Measurements from ENCODE around the gene SSUH2. TPM values are rescaled to one million over a fixed set of nuclear protein-coding genes. Genes with fewer than 3 reads are reported as not detected.
"Not testable (repeated sequence)": the region's sequence is repeated elsewhere in the genome, so short reads cannot be mapped to it uniquely, and the experiment has no call there.

SSUH2 gene
- total RNA-seq, 2 donors from 2014 or later = 1.3 TPM; not detected in 1

DNA sequence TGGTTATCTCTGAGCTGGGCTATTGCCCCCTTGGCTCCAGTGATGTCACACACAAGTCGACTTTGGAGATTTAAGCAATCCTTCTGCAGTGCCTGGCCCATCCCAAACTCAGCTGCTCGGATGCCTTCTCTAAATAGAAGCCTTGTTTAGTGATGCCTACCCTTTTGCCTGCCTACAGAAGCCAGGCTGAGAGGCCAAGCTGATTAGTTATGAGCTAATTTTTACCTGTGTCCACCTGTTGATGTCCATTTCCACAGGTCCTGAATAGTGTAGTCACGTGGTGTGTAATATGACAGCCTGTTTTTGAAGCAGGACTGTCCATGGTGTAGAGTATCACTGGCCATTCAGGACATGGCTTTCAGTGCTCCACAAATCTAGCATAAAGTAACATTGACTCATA lies 45.5 kb downstream of the SSUH2 start:
- peaks cover 8% of the 10 kb centered on the region for H3K27me3 Mint-ChIP-seq
- H3K27ac Mint-ChIP-seq = no peak overlapping the region
- no peaks in the 10 kb centered on the region for H3K36me3 Mint-ChIP-seq (ENCODE audit: low read depth)
- no peak overlapping the region for H3K4me3 Mint-ChIP-seq
- H3K9me3 Mint-ChIP-seq = no peaks in the 10 kb centered on the region
- ATAC-seq (replicated peaks) = no peak
- H3K4me1 Mint-ChIP-seq = no peaks in the 10 kb centered on the region

DNA sequence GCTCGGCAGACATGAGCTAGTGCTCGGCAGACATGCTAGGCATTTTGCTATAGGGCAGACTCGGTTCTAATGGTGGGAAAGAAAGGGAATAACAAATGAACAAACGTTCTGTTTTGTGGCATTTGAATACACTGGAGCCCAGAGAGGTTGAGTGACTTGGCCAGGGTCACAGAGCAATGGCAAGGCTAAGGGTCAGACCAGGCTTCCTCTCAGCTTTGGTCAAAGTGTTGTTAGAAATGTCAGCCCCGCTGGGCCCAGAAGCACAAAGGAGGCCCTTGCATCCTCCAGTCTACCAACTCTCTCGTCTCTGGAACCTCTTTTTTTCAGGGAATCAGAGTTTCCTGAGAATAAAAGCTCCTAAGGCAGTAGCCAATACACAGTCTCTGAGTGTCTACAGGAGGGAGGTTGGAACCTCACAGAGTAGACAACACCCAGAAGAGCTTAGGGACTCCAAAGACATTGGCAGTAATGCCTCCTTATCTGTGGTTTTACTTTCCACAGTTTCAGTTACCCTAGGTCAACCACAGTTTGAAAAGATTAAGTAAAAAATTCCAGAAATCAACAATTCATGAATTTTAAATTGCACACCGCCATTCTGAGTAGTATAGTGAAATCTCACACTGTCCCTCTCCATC lies 47.3 kb downstream of the SSUH2 start:
- no peak overlapping the region for H3K4me3 Mint-ChIP-seq

DNA sequence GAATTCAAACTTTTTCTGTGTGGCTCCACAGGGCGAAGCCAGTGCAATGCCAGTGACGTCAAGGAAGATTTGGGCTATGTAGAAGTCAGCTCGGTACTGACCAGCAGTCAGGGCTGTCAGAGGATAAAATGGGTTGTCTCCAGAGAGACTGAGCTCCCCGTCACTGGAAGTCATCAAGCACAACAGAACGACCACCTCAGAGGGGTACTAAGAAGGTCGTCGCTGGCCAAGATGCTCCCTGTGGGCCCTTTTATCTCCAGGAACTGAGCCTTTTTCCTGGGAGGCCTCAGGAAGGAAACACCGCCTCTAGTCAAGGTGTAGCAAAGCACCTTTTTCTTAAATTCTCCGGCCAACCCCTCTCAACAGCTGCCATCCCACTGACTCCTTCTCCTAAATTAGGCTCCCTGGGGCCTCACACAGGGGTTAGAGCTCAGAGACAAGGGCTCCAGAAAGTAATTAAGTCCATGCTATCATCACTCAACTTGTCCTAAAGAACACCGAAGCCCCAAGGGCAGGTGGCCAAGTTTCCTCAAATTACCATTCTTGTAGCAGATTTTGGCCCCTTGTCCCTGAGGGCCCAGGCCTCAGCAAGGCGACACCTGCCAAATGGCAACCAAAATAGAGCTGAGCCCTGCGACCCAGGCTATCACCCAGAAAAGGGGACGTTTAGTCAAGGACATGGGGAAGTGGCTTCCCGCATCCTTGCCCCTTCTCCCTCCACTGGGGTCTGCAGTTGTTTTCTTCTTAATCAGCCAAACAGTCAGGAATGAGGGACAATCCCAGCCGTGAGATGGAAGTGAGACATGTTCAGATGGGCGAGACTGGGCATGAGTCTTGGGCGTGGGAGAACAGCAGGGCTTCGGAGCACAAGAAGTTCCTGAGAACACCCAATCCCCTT lies 48.0 kb downstream of the SSUH2 start:
- no peaks in the 10 kb centered on the region for H3K36me3 Mint-ChIP-seq (ENCODE audit: low read depth)
- no peak for ATAC-seq (replicated peaks)
- no peaks in the 10 kb centered on the region for H3K9me3 Mint-ChIP-seq
- H3K4me3 Mint-ChIP-seq = no peak overlapping the region
- no peak overlapping the region for H3K27ac Mint-ChIP-seq
- no peaks in the 10 kb centered on the region for H3K4me1 Mint-ChIP-seq
- peaks cover 8% of the 10 kb centered on the region for H3K27me3 Mint-ChIP-seq

More for the DNA sequence above, 47.3 kb downstream of the SSUH2 start:
- Mint-ChIP-seq H3K9me3 (no peaks in the 10 kb centered on the region), H3K4me1 (no peaks in the 10 kb centered on the region), H3K36me3 (ENCODE audit: low read depth) (no peaks in the 10 kb centered on the region), H3K27me3 (peaks cover 8% of the 10 kb centered on the region), H3K27ac (no peak overlapping the region)
- no peak for ATAC-seq (replicated peaks)

DNA sequence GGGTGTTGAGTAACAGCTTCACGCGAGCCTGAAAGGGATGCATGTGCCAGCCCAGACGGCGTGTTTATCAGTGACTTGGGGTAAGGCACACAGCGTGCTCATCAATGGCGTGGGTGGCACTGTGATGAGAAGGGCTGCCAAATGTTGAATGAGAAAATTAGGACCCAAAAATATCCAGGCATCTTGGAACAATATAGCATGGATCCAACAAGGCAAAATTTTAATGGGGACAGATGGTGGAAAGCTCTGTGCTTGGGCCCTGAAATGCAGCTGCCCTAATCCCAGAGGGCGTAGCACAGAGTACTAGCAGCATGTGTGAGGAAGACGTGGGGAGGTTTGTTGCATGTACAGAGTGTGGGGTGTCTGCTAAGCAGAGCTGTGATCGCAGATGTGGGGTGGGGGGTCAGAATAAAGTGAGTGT lies 48.9 kb downstream of the SSUH2 start:
- H3K36me3 Mint-ChIP-seq (ENCODE audit: low read depth) = no peaks in the 10 kb centered on the region
- H3K4me1 Mint-ChIP-seq = no peaks in the 10 kb centered on the region
- no peak overlapping the region for H3K4me3 Mint-ChIP-seq
- peaks cover 12% of the 10 kb centered on the region for H3K27me3 Mint-ChIP-seq
- no peak overlapping the region for H3K27ac Mint-ChIP-seq
- ATAC-seq (replicated peaks) = no peak
- no peaks in the 10 kb centered on the region for H3K9me3 Mint-ChIP-seq

DNA sequence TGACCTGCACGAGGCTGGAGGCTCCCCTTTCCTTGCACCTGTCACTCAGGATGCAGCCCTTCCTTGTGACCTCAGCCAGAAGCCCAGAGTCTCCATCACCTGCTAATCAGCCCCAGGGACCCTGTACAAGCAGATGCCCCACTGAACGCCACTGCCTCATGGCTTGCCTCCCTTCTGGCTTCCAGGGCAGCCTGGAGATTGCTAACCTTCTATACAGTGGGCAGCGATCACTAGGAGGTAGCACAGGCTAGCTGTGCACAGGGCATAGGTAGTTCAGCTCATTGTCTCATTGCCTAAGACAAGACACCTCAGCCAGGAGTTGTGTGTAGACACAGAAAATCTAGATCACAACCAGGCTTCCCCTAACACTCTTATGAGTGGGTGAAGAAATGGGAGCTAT lies 49.3 kb downstream of the SSUH2 start:
- ATAC-seq (replicated peaks) = no peak
- H3K9me3 Mint-ChIP-seq = no peaks in the 10 kb centered on the region

DNA sequence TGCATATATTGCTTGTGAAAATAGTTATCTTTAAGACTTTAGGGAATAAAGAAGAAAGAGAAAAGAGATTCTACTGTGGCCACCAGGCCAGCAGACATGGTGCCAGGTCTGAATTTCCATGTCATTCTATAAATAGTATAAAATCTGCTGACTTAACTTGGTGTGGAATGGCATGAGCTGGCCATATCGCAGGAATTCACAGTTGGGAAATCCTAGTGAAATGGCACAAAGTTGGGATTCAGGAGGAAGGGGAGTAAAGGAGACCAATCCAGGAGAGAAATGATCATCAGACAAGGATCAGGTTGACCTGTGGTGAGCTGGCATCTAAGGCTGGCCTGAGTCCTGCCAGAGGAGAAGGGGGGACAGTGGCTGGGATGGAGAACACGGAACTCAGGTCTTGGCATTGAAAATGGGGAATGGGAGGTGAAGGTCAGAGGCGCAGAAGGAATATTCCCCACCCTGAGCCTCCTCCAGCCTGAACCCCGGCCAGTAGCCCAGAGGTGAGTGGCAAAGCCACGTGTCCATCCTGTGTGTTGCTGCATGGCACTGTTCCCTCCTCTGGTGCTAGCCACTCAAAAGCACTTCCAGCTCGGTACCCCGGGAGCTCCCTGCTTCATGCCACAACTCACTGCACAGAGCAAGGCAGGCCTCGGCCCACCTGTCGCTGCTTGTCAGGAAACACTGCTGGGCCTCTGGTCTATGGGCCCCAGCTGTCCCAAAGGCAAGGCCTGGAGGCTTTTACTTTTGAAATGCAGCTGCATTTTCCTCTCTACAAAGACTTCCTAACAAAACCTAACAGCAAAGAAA lies 51.4 kb downstream of the SSUH2 start:
- no peak for ATAC-seq (replicated peaks)
- H3K4me1 Mint-ChIP-seq = no peaks in the 10 kb centered on the region

More for the DNA sequence above, 49.3 kb downstream of the SSUH2 start:
- Mint-ChIP-seq H3K36me3 (ENCODE audit: low read depth) (no peaks in the 10 kb centered on the region), H3K4me3 (no peak overlapping the region), H3K4me1 (no peaks in the 10 kb centered on the region), H3K27me3 (peaks cover 12% of the 10 kb centered on the region), H3K27ac (no peak overlapping the region)

DNA sequence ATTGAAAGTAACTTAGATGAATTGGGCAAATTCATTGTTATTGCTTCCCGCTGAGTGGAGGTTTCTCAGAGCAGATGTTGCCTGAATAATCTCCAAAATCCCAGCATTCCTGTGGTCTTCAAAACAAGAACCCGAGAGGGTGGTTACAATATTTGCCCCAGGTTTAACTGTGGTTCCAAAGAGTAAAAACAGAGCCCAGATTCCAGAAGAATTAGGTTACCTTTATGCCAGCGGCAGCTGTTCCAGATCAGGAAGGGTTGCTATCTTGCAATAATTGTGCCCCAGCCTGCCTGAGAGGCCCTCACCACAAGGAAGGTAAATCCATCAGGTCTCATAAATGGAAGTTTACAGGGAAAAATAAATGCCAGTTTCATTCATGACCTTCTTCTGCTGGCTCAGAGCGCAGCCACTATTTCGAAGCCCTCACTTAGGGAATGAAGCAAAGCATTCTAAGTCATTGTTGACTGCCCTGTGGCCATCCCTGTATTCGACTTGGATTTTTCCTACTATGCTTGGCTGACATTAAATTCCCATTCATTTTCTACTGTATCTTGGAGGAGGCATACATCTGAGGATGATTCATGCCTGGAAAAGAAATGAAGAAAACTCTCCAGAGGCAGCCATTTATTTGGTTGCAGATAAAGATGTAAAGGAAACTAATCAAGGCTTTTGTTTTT lies 54.6 kb downstream of the SSUH2 start:
- Mint-ChIP-seq H3K4me3 (no peak overlapping the region), H3K9me3 (no peaks in the 10 kb centered on the region), H3K27me3 (peaks cover 6% of the 10 kb centered on the region), H3K27ac (no peak overlapping the region), H3K36me3 (ENCODE audit: low read depth) (no peaks in the 10 kb centered on the region), H3K4me1 (no peaks in the 10 kb centered on the region)
- no peak for ATAC-seq (replicated peaks)

More for the DNA sequence above, 51.4 kb downstream of the SSUH2 start:
- H3K9me3 Mint-ChIP-seq = no peaks in the 10 kb centered on the region
- H3K27ac Mint-ChIP-seq = no peak overlapping the region
- no peaks in the 10 kb centered on the region for H3K36me3 Mint-ChIP-seq (ENCODE audit: low read depth)
- H3K27me3 Mint-ChIP-seq = peaks cover 12% of the 10 kb centered on the region
- no peak overlapping the region for H3K4me3 Mint-ChIP-seq

DNA sequence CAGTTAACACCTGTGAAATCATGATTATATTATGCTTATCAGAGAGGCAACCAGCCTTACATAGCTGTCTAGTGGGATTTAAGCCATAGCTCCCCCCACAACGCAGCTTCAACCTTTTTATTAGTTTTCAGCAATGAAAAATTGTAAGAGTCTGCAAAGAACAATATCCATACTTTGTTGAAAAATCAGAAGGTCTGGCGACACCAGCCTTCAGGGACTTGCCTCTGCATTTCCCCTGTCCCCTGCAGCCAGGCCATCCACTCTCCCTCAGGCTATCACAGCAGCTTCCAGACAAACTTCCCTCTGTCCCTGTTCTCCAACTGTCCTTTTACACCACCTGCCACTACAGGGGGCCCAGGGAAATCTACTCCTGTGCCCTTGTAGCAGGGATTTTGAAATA lies 59.9 kb downstream of the SSUH2 start:
- Mint-ChIP-seq H3K27me3 (peaks cover 3% of the 10 kb centered on the region), H3K27ac (no peak overlapping the region), H3K36me3 (ENCODE audit: low read depth) (no peaks in the 10 kb centered on the region), H3K4me3 (no peak overlapping the region), H3K9me3 (no peaks in the 10 kb centered on the region), H3K4me1 (no peaks in the 10 kb centered on the region)
- no peak for ATAC-seq (replicated peaks)

DNA sequence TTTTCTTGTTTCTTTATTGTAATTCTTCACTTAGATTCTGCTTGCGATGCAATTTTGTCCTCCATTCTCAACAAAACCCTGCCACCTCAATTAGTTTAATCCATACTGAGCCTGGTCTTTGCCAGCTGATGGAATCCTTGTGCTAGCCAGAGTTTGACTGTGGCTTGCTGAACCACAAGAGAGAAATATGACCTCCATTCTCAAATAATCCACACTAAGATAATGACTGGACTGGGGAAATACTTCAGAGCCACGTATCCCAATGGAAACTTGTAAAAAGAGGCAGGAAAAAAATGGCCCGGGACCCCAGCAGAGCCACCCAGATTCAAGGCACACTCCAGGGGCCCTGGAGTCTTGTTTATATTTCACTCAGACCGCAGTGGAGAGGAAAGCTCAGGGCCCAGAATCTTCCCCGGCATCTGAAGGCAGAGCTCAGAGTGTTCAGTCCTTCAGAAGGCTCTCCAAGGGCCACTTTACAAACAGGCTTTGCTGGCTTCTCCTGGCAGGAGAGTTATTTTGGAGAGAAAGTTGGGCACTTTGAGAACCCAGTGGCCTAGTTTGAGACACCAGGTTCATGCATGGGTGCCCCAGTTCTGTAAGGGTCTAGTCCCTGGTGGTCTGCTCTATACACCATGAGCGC lies 62.7 kb downstream of the SSUH2 start:
- no peak overlapping the region for H3K27ac Mint-ChIP-seq
- no peaks in the 10 kb centered on the region for H3K9me3 Mint-ChIP-seq
- H3K4me1 Mint-ChIP-seq = no peaks in the 10 kb centered on the region
- H3K27me3 Mint-ChIP-seq = peaks cover 3% of the 10 kb centered on the region
- H3K4me3 Mint-ChIP-seq = no peak overlapping the region
- ATAC-seq (replicated peaks) = no peak
- no peaks in the 10 kb centered on the region for H3K36me3 Mint-ChIP-seq (ENCODE audit: low read depth)

DNA sequence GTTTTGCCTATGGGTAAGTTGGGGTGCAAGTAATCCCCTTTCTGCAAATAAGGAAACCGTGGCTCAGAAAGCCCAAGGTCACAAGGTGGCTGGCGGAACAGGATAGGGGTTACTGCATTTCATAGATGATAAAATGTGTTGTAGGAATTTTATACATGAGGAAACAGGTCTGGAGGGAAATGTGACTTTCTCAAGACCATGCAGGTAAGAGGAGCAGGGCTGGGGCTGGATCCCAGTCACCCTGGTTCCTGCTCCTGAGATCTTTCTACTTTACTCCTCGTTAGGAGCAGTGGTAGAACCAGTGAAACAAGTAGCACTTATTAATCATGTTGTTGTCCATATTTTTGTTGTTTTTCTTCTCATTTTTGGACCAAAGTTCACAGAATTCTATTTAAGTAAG lies 63.2 kb downstream of the SSUH2 start:
- no peaks in the 10 kb centered on the region for H3K4me1 Mint-ChIP-seq
- H3K9me3 Mint-ChIP-seq = no peaks in the 10 kb centered on the region
- H3K27me3 Mint-ChIP-seq = peaks cover 3% of the 10 kb centered on the region
- no peaks in the 10 kb centered on the region for H3K36me3 Mint-ChIP-seq (ENCODE audit: low read depth)
- ATAC-seq (replicated peaks) = no peak
- no peak overlapping the region for H3K27ac Mint-ChIP-seq
- H3K4me3 Mint-ChIP-seq = no peak overlapping the region

DNA sequence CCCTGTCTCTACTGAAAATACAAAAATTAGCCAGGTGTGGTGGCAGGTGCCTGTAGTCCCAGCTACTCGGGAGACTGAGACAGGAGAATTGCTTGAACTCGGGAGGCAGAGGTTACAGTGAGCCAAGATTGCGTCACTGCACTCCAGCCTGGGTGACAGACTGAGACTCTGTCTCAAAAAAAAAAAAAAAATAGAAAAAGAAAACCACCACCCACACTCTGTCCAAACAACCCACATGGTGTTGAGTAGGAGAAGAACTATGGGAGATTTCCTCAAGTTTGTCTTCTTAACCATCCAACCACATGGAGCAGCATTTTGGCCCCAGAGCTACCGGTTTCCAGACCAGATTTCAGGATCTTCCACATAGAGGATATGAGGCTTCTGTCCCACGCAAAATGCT lies 64.2 kb downstream of the SSUH2 start:
- not testable (repeated sequence) for H3K27me3 Mint-ChIP-seq, H3K27ac Mint-ChIP-seq

DNA sequence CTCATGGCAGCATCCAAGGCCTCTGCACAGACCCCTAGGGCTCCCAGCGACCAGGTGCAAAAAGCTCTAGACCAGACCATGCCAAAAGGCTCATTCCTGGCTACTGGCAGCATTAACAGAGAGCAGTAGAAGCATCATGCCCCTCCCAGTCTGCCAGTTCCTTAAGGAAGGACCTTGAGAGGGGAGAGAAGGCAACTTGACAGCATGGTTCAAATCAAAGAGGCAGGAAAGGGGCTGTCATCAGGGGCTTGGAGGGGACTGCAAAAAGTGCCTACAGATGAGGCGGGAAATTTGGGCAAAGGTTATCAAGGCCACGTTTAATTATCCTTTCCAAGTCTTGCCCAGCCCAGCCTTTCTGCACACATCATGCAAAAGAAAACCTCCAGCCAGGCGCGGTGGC lies 64.7 kb downstream of the SSUH2 start:
- ATAC-seq (replicated peaks) = no peak
- Mint-ChIP-seq H3K4me3 (no peak overlapping the region), H3K9me3 (no peaks in the 10 kb centered on the region), H3K4me1 (no peaks in the 10 kb centered on the region), H3K36me3 (ENCODE audit: low read depth) (no peaks in the 10 kb centered on the region), H3K27ac (no peak overlapping the region), H3K27me3 (peaks cover 3% of the 10 kb centered on the region)

More for the DNA sequence above, 64.2 kb downstream of the SSUH2 start:
- H3K36me3 Mint-ChIP-seq (ENCODE audit: low read depth); ATAC-seq (replicated peaks); H3K4me1 Mint-ChIP-seq; H3K9me3 Mint-ChIP-seq; H3K4me3 Mint-ChIP-seq: not testable (repeated sequence)

DNA sequence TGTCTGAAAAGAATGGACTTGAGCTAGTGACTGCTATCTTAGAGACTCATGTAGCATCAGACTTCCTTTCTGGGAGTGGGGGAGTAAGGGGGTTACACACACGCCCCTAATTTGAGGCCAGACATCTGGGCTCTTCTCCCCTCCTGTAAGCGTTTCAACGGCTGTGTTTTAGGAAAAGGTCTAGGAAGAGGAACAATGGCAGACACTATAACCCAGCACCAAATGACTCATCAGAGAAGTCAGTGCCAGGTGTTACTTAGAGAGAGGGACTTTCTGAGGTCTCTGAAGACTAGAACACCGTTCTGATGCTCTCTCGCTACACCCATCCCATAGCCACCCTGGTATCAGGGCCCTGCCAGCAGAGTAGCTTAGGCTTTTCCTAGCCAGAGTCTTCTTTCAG lies 65.5 kb downstream of the SSUH2 start:
- no peaks in the 10 kb centered on the region for H3K4me1 Mint-ChIP-seq
- ATAC-seq (replicated peaks) = no peak
- no peak overlapping the region for H3K4me3 Mint-ChIP-seq
- no peaks in the 10 kb centered on the region for H3K36me3 Mint-ChIP-seq (ENCODE audit: low read depth)
- no peaks in the 10 kb centered on the region for H3K9me3 Mint-ChIP-seq
- H3K27ac Mint-ChIP-seq = no peak overlapping the region
- peaks cover 3% of the 10 kb centered on the region for H3K27me3 Mint-ChIP-seq

DNA sequence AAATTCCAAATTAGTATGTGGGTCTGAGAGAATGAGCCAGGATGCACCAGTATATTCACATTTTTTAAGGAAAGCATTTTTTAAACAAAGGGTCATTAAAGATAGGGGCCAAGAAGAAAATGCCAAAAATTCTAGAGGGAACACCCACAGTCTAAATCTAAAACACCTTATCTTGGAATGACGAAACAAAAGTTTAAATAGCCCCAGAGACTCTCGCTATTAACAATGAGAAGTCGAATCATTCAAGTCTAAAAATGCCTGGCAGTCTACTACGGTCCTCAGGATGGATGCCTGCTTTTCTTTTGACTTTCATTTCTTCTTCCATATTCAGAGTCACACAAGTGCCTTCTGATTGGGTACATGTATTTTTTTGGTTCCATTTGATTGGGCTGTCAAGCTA lies 66.3 kb downstream of the SSUH2 start:
- H3K4me3 Mint-ChIP-seq = no peak overlapping the region
- no peak overlapping the region for H3K27ac Mint-ChIP-seq
- H3K36me3 Mint-ChIP-seq (ENCODE audit: low read depth) = no peaks in the 10 kb centered on the region
- ATAC-seq (replicated peaks) = no peak
- H3K4me1 Mint-ChIP-seq = no peaks in the 10 kb centered on the region
- H3K9me3 Mint-ChIP-seq = no peaks in the 10 kb centered on the region
- peaks cover 3% of the 10 kb centered on the region for H3K27me3 Mint-ChIP-seq
